DMS 273 treated with DMSO at 0.1 percent for 48 hours (cell line): ENCODE measurements around the gene PBX2.
"Not testable (repeated sequence)": the region's sequence is repeated elsewhere in the genome, so short reads cannot be mapped to it uniquely, and the experiment has no call there.

Source experiments
- DNase-seq: peaks from one replicate; lab custom pipeline; 2025; lab: John Stamatoyannopoulos, UW

The PBX2 gene

DNA sequence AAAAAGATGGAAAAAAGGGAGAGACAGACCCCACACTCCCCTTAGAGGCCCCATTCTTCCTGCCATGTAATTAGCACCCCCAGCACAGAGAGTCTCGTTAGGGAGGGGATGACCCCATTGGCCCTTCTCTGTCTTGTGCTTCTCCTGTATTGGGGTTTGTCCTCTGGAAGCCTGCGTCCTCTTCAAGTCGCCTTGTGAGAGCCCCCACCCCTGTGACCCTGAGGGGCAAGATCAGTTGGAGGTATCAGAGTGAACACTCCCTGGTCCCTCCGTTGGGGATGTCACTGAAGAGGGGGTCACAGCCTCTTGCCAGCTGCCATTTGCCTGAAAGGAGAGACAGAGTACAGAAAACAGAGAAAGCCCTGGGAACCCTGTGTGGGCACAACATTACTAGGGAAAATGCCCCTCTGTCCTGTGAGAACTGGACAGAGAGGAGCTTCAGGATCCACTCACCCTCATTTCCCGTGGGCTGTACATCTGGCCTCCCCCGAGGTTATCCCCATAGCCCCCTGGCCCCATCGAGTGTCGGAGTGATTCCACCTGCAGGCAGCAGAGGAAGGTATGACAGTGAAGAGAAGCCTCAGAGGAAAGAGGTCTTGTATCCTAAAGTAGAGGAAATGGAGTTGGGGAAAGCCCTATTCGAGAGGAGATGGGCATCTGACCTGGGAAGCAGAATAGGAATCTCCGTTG lies 3.7 kb downstream of the PBX2 start:
- DNase-seq: not testable (repeated sequence)

DNA sequence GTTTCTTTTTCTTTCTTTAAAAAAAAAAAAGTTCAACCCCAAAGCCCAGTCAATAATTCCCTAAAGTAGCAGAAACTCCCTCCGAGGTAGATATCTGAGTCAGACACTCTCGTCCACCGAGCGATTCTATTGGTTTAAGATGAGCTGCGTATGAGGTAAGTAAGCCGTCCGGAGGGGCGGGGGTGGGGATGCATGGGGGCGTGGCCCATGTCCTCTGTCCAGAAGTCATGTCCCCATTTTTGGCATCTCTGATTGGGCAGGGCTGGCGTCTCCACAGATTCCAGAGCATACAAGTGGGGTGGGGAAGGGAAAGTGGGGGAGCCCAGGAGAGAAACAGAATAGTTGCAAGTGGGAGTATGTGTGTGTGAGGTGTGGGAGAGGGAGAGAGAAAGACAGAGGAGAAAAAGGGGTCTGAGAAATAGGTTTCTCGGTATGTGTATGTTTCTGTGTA lies 4.3 kb downstream of the PBX2 start:
- DNase-seq: not testable (repeated sequence)

DNA sequence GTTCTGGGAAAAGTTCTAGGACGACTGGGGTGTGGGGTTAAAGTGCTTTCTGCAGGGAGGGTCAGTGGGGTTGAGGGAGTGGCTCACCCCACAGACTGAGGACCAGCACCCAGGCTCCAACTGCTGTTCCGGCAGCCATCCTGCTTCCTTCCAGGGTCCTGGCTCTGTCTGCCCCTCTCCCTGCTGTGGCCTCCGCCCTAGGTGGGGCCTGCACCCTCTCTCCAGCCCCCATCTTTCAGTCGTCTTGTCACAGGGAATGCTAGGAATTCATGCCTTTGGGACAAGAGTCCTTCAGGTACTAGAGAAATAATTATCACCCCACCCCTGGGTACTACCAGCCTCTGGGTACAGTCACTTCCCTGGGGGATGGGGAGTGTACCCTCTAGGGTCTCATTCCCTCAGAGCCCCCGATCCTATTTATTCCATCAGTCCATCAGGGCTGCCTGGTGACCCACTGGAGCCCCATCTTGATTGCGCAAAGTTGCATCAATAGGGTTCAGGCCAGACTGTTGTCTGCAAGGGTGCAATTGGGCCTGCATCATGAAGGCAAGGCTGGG lies 5.8 kb downstream of the PBX2 start, which contains the start of gene AGER:
AGER (minus strand) TSS at position 170 of the 557 bp plus-strand sequence; CDS start at position 139, 31 bp downstream.
- no peak for DNase-seq

DNA sequence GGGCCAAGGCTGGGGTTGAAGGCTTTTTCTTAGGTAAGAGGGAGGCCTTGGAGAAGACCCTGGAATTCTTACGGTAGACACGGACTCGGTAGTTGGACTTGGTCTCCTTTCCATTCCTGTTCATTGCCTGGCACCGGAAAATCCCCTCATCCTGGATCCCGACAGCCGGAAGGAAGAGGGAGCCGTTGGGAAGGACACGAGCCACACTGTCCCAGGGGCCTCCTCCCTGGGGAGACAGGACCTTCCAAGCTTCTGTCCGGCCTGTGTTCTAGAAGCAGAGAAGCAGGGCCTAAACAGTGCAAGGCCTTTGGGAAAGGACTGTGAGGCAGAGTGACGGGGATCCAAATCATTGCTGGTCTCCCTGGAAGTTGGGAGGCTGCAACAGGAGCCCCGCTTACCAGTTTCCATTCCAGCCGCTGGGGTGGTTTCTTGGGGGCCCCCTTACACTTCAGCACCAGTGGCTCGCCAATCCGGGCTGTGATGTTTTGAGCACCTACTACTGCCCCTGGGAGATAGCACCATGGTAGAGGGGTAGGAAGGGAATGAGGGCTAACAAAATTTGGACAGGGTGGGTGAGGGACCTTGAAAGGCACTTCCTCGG lies 6.4 kb downstream of the PBX2 start:
- no peak for DNase-seq

DNA sequence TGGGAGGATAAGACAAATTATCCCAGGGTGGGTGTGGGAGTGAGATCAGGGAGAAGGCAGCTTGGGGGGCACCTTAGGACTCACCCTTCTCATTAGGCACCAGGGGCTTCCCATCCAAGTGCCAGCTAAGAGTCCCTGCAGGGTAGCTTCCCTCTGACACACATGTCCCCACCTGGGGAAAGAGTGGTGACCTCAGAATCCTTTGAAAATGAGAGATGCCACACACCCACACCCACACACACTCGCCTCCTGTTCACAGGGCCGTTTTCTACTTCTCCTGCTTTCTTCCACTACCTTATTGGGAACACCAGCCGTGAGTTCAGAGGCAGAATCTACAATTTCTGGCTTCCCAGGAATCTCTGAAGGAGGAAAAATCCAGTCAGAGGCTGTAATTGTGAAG lies 7.0 kb downstream of the PBX2 start:
- no peak for DNase-seq

DNA sequence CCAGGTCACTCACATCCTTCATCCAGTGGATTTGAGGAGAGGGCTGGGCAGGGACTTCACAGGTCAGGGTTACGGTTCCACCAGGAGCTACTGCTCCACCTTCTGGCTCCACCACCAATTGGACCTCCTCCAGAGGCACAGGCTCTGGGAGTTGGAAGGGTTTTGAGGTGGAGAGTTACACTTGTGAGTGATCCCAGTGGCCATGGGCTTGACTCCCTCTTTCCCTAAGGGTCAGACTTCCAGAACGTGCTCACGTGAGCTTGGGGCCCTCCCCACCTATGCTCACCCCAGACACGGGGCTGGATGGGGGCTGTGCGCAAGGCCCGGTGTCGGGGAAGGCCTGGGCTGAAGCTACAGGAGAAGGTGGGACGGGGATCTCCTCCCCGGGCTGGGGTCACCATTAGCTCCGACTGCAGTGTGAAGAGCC lies 7.4 kb downstream of the PBX2 start:
- DNase-seq: no peak

DNA sequence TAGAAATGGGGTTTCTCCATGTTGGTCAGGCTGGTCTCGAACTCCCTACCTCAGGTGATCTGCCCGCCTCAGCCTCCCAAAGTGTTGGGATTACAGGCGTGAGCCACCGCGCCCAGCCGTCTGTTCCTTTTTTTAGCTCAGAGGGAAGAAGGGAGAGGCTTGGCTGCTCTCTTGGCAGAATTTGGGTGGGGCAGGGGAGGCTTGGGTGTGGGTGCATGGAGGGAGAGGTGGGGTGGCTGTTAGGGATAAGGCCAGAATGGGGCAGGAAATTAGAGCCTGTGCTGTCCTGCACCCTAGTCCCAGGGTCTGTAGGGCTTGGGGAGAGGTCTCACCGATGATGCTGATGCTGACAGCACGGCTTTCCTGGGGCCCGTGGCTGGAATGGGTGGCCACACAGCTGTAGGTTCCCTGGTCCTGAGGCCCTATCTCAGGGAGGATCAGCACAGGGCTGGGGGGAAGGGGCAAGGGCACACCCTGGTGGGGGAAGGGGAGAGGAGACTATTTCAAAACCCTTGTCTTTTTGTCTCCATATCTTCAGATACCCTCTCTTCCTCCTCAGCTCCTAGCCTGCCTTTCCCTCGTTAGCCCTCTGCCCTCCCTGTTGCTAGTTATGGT lies 8.0 kb downstream of the PBX2 start:
- no peak for DNase-seq

DNA sequence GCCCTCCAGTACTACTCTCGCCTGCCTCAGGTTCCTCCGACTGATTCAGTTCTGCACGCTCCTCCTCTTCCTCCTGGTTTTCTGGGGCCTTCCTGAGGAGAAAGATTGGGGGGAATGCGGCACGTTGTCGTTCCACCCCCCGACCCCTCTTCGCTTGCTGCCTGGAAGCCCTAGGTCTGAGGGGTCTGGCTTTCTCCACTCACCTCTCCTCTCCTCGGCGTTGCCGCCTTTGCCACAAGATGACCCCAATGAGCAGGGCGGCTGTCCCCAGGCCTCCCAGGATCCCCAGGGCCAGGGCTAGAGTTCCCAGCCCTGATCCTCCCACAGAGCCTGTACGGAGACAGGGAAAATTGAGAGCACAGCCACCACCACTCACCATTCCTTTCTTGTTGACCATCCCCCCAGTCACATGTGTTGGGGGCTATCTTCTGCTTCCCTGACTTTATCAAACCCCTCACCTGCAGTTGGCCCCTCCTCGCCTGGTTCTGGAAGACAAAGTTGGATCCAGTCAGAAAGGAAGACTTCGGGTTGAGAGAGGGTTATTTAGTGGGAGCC lies 8.8 kb downstream of the PBX2 start:
- DNase-seq: no peak

DNA sequence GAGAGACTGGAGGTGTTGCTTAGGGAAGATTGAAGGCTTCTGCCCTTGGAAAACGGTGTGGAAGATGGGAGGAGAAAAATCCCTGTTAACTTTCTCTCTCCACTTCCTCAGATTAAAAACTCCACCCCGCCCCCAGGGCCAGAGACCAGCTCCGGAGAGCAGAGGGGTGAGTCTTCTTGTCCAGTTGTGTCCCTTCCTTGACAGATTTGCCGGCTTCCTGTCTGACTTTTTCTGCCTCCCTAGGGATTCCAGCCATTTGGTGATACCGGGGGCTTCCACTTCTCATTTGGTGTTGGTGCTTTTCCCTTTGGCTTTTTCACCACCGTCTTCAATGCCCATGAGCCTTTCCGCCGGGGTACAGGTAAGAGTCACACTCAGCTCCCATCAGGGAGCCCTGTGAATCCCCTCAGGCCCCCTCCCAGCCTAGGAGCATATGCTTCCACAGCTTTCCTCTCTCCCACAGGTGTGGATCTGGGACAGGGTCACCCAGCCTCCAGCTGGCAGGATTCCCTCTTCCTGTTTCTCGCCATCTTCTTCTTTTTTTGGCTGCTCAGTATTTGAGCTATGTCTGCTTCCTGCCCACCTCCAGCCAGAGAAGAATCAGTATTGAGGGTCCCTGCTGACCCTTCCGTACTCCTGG lies 10.1 kb downstream of the PBX2 start:
- no peak for DNase-seq

DNA sequence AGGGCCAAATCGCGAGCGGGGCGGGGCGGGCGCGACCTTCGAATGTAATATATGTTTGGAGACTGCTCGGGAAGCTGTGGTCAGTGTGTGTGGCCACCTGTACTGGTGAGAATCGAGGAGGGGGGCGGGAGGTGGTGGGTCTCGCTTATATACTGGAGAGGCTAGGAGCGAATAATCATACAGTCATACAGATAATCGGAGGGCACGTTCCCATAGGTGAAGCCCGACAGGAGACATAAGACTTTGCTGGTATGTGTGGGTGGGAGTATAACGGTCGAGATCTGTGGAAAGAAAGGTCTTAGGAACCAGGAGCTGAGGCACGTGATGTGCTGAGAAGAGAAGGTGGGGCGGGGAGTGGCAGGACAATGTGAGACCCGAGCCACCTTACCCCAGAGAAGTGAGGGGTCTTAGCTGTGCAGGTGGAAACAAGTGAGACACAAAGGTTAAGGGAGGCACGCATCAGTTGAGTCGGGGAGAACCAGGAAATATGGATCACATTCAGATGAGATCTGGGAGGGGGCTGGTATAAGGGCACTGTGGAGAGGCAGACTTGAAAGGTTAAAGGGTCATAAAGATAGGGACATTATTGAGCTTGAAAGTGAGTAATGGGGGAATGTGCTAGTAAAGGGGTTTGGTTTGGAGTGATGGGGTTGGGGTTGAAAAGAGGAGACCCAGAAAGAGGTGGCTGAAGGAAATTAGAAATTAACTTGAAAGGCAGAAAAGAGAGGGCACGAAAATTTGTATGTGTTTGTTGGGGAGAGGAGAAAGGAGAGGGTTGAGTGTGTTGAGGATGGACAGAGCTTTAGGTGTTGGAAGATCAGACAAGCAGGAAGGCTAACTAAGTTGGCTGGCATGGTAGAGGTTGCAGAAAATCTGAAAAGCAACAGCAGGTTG lies 11.2 kb downstream of the PBX2 start:
- no peak for DNase-seq

DNA sequence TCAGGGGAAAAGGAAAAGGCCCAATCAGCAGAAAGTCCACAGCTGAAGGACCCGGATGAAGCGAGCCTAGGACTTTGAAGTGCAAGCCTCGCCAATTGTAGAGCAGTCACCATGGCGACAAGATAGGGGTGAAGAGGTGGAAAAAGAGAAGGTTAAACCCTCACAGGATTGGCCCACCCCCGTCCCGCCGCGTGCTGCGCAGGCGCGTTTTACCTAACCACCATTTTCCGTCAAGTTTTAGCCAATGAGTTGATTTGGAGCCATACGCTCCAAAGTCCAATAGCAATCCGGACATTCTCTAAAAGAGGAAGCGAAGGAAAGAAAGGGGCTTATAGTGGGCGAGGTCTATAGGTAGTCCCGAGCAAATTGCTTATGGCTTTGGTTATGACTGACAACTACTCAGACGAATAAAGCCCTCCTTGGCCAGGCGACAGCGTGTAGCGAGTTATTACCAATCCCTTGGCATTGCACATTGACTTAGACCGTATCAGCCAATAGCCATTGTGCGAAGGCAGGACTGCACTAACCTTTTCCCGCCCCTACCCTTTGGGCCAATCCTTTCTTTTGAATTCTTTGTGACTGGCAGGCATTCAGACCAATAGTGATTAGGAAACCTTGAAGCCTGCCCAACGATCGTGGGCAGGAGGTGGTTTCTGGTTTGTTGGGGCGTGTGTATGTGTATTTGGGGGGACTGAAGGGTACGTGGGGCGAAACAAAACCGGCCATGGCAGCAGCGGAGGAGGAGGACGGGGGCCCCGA lies 12.0 kb downstream of the PBX2 start, which contains the start of gene RNF5:
RNF5 (plus strand) TSS at position 618 of the 759 bp plus-strand sequence; CDS start at position 725, 107 bp downstream.
- DNase-seq: peak; percentile 100

DNA sequence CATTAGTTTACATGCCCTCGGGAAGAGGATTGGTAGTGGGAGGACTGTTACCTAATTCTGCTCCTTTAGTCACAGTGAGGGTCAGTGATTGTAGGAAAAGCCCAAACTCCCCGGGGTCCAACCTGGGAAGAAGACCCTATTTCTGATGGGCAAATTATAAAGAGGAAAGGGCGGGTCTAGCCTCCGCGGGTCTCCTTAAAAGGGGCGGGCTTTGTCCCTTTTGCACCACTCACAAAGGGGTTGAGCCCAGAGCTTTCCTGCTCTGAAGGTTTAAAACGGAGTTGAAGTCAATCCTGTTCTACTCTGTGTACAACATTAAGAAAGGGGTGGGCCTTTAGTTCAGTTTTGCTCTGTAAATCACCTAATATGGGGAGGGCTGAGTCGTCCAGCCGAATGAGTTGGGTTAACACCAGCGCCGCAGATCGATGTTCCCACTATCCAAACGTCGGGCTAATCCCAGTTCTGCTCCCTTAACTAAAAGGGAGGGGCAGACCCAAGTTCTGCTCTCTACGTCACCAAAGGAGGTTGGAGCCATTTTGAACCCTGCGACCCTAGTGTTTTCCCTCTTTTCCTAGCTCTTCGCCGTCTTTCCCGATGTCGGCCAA lies 12.7 kb downstream of the PBX2 start:
- no peak for DNase-seq

DNA sequence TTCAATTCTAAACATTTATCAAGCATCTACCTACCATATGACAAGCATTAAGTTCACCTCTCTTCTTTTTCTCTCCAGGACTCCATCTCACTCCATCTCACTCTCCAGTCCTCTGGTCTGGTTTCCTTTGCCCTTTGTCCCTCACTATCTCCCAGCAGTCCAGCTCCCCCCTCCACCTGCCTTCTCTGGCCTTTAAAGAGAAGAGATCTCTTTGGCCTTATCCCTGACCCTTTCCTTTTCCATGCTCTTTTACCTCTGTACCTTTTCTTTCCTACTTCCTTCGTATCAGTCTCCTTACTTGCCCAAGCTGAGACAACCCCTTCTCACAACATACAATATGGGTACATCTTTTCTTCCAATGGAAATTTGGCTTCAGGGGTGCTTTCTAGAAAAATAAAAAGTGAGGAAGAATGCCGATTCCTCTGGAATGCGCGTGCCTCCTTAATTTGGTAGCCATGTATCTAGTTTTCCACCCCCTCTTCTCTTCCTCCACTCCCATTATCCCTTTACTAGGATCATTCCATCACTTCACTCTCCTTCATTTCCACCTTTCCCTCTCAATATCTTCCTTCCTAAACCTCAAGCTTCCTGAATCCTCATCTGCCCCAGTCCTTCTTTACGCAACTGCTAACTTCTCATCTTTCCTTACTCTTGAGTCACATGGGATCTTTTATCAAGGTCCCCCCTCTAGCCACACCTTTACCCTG lies 13.4 kb downstream of the PBX2 start:
- DNase-seq: no peak

DNA sequence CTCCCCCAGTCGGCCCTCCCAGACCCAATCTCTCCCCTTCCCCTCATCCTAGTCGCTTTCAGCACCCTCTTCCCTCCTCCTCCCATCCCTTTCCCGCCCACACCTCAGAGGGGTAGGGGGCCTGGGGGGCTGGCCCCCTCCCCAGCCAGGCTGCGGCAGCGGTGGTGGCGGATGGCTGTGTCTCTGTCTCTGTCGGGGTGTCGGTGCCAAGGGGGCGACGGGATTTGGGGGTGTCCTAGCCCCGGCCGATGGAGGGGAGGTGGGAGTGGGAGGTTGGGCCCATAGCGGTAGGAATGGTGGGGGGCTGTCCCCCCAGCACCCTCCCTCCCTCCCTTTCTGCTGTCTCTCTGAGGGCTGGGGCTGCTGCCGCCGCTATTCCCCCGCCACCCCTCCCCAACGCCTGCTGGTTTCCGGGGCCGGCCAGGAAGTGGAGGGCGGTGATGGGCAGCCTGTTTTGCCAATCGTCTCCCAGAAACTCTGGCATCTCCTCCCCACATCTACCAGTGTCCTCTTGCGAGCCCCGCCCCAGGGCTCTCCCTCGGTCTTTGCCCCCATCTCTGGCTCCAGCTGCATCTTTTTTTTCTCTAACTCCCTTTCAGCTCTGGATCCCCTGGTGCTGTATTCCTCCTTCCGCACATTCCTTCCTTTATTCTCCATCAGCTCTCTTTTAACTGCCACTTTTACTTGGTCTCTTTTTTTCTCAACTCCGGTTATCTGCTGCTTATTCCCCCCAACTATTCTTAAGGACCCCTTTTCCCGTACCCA lies 14.1 kb downstream of the PBX2 start, which contains the start of gene AGPAT1:
AGPAT1 (minus strand) TSS at position 374 of the 765 bp plus-strand sequence. CDS start 4,588 bp downstream, outside the sequence.
- peak; percentile 90 for DNase-seq

DNA sequence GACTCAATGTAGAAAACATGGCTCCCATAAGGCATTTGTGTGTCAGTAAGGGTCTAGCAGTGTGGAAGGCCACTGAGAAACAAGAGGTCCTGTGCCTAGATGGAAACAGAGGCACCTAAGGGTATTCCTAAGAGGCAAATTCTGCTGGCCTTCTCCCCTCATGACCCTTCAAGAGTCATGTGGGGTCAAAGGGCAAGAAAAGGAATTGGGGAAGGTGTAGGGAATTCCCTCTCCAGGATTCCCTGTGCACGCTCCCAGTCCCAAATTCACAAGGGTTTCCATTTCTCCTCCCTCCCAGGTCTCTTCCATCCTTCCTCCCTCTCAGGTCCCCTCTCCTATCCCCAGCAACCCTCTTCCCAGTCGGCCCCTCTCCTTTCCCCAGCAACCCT lies 14.7 kb downstream of the PBX2 start:
- no peak for DNase-seq

DNA sequence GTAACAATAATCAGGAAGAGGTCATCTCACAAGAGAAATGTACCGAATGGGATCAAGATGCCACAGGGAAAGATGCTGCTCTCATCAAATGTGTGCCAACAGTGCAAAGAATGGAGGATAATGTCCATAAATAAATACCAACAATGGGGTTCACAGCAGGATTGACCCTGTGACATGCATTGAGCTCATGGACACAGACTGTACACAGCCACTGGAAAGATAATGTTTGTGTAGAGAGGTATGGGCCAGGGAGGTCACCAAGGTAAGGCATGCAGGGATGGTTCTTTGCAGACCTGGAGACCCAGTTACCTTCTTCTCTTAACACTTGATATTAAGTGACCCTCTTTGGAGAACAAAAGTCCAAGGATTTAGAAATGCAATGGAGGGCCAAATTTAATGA lies 15.6 kb downstream of the PBX2 start:
- DNase-seq: no peak

DNA sequence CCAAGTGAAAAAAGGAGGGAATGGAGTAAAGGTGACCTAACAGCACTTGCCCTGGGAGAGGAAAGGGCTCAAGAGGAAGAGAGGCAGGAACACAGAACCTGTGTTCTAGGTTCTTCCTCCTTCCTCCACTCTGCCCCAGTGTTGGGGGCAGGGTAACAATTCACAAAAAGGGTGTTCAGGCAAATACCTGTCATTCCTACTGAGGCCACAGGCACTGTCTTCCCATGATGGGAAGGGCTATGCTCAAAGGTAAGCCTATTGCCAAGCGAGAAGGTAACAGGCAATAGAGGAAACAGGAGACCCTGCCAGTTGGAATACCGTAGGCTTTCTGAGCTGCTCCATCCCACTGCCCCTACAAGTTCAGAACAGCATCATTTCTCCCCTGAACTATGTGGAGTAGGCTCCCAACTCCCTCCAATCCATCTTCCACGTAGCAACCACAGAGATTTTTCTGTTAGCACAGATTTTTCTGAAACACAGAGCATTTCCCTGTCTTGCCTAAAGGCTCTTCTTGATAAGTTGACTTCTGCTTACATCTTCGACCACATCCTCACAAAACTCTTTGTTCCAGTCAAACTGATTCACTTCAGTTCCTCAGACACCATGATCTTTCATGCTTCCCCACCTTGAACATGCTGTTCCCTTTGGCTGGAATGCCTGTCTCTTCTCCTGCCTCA lies 16.8 kb downstream of the PBX2 start:
- DNase-seq: no peak

DNA sequence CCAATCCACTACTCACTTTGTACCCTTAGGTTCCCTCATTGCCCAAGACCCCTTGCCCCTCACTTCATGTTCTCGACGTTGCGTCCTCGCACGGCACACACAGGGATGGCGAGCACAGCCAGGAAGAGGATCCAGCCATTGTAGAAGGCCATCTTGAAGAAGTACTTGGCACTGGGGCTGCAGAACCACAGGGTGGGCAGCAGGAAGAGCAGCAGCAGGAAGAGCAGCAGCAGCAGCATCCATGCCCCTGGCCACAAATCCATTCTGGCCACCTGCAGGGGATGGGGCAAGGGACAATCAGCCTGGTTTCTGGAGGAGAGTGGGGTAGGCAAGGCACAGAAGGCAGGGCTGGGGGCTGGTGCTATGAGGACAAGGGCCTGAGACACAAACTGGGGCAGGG lies 18.8 kb downstream of the PBX2 start:
- DNase-seq: no peak
